ENCODE measurements around the gene UGDH.
"Not testable (repeated sequence)": the region's sequence is repeated elsewhere in the genome, so short reads cannot be mapped to it uniquely, and the experiment has no call there.

Gene UGDH

DNA sequence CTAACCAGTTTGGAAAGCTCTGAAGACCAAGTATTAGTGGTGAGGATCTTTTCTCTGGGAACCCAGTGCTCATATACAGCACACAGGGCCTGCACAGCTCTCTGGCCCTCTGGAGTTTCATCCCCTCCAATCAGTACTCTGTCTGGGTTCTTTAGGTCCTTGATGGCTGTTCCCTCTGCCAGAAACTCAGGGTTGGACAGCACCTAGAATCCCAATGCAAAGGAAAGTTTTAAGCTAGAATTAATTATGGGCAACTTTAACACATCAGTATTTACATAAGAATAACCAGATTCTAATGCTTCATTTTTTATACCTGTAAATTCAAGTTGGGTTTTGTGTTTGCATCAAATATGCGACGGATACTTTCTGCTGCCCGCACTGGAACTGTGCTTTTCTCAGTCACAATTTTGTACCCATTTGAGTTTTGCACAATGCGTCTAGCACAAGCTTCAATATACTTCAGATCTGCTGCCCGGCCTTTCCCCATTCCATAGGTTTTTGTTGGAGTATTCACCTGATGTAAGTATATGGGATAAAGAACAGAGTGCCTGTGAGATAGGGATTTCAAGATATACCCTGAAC, 16.8 kb downstream of the UGDH start:
- TF ChIP-seq, protein P1, sequence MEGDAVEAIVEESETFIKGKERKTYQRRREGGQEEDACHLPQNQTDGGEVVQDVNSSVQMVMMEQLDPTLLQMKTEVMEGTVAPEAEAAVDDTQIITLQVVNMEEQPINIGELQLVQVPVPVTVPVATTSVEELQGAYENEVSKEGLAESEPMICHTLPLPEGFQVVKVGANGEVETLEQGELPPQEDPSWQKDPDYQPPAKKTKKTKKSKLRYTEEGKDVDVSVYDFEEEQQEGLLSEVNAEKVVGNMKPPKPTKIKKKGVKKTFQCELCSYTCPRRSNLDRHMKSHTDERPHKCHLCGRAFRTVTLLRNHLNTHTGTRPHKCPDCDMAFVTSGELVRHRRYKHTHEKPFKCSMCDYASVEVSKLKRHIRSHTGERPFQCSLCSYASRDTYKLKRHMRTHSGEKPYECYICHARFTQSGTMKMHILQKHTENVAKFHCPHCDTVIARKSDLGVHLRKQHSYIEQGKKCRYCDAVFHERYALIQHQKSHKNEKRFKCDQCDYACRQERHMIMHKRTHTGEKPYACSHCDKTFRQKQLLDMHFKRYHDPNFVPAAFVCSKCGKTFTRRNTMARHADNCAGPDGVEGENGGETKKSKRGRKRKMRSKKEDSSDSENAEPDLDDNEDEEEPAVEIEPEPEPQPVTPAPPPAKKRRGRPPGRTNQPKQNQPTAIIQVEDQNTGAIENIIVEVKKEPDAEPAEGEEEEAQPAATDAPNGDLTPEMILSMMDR (IDR thresholded peaks at IDR 0.05; ENCODE audit: control insufficient read depth, extremely low read depth, insufficient read depth): no peak
- no peak overlapping the region for H3K4me3 ChIP-seq (ENCODE audit: low read depth, low read length)
- DNase-seq (ENCODE audit: low read depth): no peak

DNA sequence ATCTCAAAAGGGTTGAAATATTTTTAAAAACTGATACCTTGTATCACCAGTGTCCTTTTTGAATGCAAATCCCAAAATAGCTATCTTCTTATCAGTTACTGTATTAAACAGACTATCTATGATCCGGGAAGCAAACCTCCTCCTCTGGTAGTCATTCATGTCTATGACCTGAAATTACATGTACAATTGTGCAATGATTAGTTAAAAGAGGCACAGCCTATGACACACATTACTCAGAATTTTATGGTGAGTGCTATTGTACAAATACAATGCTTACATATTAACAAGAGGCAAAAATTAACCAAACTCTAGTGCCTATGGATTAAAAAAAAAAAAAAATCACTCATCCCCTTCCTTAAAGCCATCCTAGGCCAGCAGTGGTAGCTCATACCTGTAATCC, 21.7 kb downstream of the UGDH start:
- DNase-seq (ENCODE audit: low read depth): no peak
- H3K4me3 ChIP-seq (ENCODE audit: low read depth, low read length): no peak overlapping the region
- TF ChIP-seq, protein P1 (IDR thresholded peaks at IDR 0.05; ENCODE audit: control insufficient read depth, extremely low read depth, insufficient read depth): no peak

DNA sequence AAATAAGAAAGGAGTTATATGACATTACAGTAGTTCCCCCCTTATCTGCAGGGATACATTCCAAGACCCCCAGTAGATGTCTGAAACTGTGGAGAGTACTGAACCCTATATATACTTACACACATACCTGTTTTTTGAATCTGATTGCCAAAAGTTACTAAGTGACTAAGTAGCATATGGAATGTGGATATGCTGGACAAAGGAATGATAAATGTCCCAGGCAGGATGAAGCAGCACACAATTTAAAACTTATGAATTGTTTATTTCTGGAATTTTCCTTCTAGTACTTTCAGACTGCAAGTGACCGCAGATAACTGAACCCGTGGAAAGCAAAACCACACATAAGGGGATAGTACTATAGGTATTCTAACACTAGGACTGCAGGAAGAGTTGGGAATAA, 22.7 kb downstream of the UGDH start:
- no peak for DNase-seq (ENCODE audit: low read depth)
- no peak overlapping the region for H3K4me3 ChIP-seq (ENCODE audit: low read depth, low read length)
- TF ChIP-seq, protein P1 (IDR thresholded peaks at IDR 0.05; ENCODE audit: control insufficient read depth, extremely low read depth, insufficient read depth): no peak

DNA sequence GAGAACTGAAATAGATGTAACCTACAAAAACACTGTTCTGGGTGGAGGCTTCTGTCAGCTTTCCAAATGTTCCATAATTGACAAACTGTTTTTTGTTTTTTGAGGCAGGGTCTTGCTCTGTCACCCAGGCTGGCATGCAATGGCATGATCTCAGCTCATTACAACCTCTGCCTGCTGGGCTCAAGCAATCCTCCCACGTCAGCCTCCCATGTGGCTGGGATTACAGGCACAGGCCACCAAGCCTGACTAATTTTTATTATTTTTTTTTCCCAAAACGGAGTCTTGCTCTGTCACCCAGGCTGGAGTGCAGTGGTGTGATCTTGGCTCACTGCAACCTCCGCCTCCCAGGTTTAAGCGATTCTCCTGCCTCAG, 24.6 kb downstream of the UGDH start:
- H3K4me3 ChIP-seq (ENCODE audit: low read depth, low read length): not testable (repeated sequence)

DNA sequence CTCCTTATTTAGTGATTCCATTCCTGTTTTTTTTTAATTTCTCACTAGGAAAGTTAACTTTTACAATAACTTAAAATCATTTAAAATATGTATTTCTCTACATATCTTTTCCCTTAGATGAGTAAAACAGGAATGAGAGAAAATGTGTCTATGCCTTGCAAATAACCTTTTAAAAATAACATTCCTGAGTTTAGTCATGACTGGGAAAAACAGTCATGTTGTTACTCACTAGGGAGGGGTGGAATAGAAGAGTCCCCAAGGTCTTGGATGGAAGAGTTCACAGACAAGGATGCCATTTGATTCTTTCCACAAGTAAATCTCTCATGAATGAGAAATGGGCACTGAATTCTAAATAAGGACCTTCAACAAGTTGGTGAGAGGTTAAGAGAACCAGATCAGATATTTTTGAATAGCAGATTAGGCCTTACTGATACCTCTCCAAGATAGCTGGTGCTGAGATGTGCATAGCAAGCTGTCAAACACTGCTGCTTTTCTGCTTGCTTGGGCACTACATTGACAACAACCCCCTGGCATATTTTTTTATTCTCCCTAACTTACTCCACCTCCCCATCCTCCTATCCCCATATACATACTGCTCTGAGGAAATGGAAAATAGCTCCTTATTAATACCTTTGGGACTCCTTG, 25.1 kb downstream of the UGDH start:
- no peak overlapping the region for H3K4me3 ChIP-seq (ENCODE audit: low read depth, low read length)
- DNase-seq (ENCODE audit: low read depth): no peak
- TF ChIP-seq, protein P1 (IDR thresholded peaks at IDR 0.05; ENCODE audit: control insufficient read depth, extremely low read depth, insufficient read depth): no peak

More for the DNA sequence above, 24.6 kb downstream of the UGDH start:
- not testable (repeated sequence) for DNase-seq (ENCODE audit: low read depth)

DNA sequence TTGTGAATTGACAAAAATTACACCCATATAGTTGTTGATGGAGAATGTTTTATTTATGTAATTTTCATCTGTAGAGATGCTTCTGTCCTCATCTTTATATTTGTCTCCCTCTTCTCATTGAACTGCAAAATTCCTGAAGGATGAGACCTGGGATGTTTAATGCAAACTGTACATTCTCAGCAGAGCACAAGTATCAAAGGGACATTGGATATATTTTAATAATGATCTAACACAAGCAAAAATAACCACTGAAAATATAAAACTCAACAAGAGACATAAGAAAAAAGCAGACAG, 28.6 kb downstream of the UGDH start:
- no peak overlapping the region for H3K4me3 ChIP-seq (ENCODE audit: low read depth, low read length)
- TF ChIP-seq, protein P1 (IDR thresholded peaks at IDR 0.05; ENCODE audit: control insufficient read depth, extremely low read depth, insufficient read depth): no peak
- DNase-seq (ENCODE audit: low read depth): no peak

DNA sequence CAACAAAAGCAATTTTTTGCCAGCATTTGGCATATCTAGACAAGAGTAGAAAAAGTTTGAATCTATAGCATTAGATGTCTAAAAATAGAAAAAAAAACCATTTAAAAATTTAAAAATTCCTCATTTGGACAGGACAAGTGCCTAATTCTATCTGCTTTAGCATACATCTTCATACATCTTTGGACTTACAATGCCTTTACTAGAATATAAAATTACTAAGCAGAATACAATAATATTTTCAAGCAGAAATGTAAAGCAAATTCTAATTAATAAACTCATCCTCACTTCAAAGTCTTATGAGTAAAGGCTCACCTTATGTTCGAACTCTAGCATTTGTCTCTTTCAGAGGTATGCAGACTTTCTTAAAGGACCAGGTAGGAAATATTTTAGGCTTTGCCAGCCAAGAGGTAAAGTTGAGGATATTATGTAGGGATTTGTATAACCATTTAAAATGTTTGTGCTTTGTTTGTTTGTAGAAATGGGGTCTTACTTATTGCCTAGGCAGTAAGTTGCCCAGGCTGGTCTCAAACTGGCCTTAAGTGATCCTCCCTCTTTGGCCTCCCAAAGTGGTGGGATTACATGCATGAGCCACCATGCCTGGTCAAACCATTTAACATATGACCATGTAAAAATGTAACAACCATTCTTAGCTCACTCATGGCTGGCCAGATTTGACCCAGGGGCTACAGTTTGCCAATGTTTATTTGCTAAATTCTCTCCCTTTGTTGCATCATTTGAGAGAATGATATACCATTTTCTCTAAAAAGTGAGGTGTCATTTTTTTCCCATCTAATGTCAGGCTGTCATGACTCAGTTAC, 29.1 kb downstream of the UGDH start:
- TF ChIP-seq, protein P1 (IDR thresholded peaks at IDR 0.05; ENCODE audit: control insufficient read depth, extremely low read depth, insufficient read depth): no peak
- DNase-seq (ENCODE audit: low read depth): no peak
- no peak overlapping the region for H3K4me3 ChIP-seq (ENCODE audit: low read depth, low read length)

Data from LNCaP clone FGC (cell line).